VCaP (cell line): Measurements from ENCODE around the gene PCSK6.

ENCODE experiments used
- H3K27ac ChIP-seq: fragments of 450-650 bp; 2 replicates; pipeline ENCODE4 v1.5.1; 2017
- TF ChIP-seq, protein P1 (sequence below): fragments of 450-650 bp; conservative IDR thresholded peaks from 2 replicates; pipeline ENCODE4 v1.5.1; 2017; ENCODE audit warnings: mild to moderate bottlenecking, moderate library complexity

Gene PCSK6

DNA sequence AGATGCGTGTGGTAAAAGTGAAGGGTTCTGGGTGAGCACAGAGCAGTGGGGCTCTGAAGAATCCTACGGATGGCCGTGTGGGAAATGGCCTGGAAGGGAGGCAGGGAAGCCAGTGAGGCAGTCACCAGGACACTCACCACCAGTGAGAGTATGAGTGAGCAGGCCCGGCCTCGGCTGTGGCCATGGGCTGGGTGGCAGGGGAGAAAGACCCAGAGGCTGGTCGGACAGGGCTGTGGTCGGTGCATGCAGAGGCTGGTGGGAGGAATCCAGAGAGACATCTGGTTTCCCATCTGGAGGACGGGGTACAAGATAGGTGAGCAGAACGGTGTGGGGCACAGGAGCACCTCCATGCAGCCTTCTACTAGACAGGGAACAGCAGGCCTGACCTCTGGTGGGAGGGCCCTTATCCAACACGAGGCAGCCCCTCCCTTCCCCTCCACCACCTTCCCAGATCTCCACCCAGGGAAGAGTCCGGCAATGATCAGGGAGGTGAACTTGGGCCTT is 10.1 kb downstream of the PCSK6 start:
- TF ChIP-seq, protein P1, sequence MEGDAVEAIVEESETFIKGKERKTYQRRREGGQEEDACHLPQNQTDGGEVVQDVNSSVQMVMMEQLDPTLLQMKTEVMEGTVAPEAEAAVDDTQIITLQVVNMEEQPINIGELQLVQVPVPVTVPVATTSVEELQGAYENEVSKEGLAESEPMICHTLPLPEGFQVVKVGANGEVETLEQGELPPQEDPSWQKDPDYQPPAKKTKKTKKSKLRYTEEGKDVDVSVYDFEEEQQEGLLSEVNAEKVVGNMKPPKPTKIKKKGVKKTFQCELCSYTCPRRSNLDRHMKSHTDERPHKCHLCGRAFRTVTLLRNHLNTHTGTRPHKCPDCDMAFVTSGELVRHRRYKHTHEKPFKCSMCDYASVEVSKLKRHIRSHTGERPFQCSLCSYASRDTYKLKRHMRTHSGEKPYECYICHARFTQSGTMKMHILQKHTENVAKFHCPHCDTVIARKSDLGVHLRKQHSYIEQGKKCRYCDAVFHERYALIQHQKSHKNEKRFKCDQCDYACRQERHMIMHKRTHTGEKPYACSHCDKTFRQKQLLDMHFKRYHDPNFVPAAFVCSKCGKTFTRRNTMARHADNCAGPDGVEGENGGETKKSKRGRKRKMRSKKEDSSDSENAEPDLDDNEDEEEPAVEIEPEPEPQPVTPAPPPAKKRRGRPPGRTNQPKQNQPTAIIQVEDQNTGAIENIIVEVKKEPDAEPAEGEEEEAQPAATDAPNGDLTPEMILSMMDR, result no peak

DNA sequence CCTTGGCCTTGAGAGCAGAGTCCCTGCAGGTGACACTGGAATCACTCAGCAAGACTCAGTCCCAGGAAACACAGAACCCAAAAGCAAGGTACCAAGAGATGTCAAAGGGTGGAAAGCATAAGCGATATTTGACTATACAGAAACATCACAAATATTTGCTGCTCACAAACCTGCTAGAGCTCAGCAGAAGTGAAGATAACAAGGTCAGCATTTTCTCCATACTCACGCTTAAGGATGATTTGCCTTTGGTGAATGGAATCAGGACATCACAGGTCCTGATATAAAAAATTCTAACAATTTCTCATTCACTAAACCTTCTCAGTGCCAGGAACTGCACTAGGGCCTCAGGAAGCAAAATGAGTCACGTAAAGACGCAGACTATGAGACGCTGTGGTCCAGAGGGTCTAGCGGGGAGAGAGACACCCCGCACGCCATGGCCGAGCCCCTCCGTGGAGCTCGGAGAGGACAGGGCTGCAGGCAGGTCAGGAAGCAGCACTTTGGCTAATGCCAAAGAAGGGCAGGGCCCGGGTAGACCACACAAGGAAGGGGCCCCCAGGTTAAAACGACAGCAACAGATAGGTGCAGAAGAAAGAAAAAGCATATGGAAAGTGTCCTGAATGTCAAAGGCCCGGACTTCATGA is 10.7 kb downstream of the PCSK6 start:
- TF ChIP-seq, protein P1, result no peak
- no peak overlapping the region for H3K27ac ChIP-seq

More for the DNA sequence above, 10.1 kb downstream of the PCSK6 start:
- H3K27ac ChIP-seq, result no peak overlapping the region

DNA sequence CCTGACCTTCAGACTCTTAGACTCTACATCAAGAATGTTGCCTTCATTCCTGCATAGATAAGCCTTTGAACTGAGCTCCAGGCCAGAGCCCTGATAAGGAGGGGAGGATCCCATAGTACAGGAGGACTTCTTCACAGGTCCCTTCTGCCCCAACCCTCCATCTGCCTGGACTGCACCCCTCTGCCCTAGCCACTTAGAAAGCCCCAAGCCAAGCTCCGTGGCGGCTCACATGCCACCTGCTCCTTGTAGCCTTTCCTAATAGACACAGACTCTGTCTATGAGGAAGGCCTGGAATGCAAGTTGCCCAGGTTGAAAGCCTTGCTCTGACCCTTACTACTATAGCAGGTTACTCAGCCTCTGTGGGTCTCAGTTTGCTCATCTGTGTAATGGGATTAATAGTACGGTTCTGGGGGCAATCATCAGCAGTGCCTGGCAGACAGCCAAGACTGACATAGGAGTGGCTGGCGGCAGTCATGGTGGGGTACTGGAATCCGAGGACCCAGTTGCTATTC is 11.6 kb downstream of the PCSK6 start:
- TF ChIP-seq, protein P1, result no peak
- no peak overlapping the region for H3K27ac ChIP-seq

DNA sequence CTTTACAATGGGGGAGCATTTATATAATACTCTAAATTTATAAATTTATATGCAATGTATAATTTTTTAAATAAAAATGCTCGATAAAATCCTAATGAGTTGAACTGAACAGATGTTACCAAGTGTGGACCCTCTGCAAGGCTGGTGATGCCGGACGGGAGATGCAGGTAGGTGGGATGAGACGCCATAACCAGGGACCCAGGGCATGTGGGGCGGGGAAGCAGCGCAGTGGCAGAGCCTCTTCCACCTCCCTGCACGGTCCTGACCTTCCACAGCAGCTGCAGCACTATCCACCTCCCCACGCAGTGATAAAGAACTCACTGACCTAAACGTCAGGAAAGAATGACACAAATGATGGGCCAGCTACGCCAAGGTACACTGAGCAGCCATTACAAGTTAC is 12.8 kb downstream of the PCSK6 start:
- TF ChIP-seq, protein P1, result no peak
- H3K27ac ChIP-seq, result no peak overlapping the region

DNA sequence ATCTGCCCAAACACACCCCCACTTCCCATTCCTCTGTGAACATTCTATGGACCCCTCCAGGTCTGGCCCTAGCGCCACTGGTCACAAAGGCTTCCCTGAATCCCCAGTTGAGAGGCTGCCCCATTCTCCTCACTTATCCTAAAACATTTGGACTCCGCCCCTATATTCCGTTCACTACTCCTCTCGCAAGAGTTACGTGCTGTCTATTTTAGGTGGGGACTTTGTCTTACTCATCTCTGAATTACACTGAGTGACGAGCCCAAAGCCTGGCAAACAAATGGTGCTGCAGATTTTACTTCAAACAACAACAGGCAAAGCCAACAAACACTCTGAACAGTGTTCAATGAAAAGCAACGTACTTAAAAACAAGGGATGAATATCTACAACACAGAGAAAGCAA is 14.5 kb downstream of the PCSK6 start:
- TF ChIP-seq, protein P1, result no peak
- no peak overlapping the region for H3K27ac ChIP-seq

DNA sequence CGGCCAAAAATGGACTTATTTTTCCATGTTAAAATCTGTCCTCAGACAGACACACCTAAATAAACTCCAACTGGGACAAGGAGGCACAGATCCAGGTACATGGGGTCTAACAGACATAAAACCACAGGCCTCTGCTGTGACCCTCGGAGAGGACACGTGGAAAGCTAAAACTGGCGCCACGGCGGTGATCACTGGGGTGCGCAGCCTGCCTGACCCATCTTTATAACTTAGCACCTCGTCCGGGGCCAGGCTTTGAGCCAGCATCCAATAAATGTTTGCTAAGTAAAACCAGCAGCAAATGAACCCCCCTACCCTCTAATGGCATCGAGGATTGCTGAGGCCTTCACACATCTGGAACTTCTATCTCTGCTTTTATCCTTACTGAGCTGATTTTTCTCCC is 15.3 kb downstream of the PCSK6 start:
- no peak overlapping the region for H3K27ac ChIP-seq
- TF ChIP-seq, protein P1, result no peak

DNA sequence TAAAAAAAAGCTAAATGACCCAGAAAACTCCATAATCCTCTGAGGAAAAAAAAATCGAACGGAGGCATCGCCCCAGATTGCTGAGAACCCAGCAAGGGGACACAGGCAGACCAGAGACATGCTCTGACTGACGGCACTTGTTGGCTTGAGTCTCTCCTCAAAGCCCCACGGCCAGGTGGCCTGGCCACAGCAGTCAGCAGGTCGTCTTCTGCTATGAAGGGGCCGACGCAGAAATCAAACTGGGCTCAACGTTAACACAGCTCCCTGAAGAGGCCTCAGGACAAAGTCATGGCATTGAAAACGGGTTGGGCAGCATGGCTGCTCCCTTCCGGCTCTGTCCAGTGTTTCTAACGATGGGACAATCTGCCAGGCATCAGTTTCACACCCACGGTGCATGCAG is 17.5 kb downstream of the PCSK6 start:
- H3K27ac ChIP-seq, result no peak overlapping the region
- TF ChIP-seq, protein P1, result no peak
